Upper lobe of right lung (tissue), 1 donor: ENCODE measurements around the gene SH3TC1. TPM values are rescaled to one million over a fixed set of nuclear protein-coding genes. Genes with fewer than 3 reads are reported as not detected.

ENCODE experiments used
- ATAC-seq: fragments of 200-7000 bp; cut with Tn5 transposase; one replicate; pipeline ENCODE4 v1.9.1; 2020; ENCODE audit warnings: mild to moderate bottlenecking, moderate library complexity
- DNase-seq: peaks from one replicate; pipeline ENCODE4 v3.0.0-alpha.2; 2020
- H3K27ac ChIP-seq: fragments of 200-600 bp; one replicate; pipeline ENCODE4 v1.8.0; 2022
- H3K27me3 ChIP-seq: fragments of 200-600 bp; one replicate; pipeline ENCODE4 v1.8.0; 2022; ENCODE audit warnings: mild to moderate bottlenecking
- H3K36me3 ChIP-seq: fragments of 200-600 bp; one replicate; pipeline ENCODE4 v1.8.0; 2022
- H3K4me1 ChIP-seq: fragments of 200-600 bp; one replicate; pipeline ENCODE4 v1.8.0; 2022
- H3K4me3 ChIP-seq: fragments of 200-600 bp; one replicate; pipeline ENCODE4 v1.8.0; 2022; ENCODE audit warnings: mild to moderate bottlenecking
- H3K9me3 ChIP-seq: fragments of 200-600 bp; one replicate; pipeline ENCODE4 v1.8.0; 2022
- intact Hi-C: fragments of 100-400 bp; cut with DNase I; formaldehyde crosslinking; loops from one replicate; pipeline ENCODE4 v1.11.0; 2022
- total RNA-seq: library from RNA; stranded (reverse); fragmentation: NEBNext Ultra II Directional; extraction: Animal tissue kit (Norgen Biotek cat#: 25700); gene quantifications from one replicate; pipeline ENCODE4 v1.2.1, GENCODE V29; 2021
- TF ChIP-seq, protein P1 (sequence below): fragments of 200-600 bp; IDR thresholded peaks from one replicate; pipeline ENCODE4 v1.8.0; 2022; ENCODE audit warnings: antibody characterized with exemption
- donor health status: DM: no; HTN: yes; CAD: no; lungs with severe emphysema.

SH3TC1 gene
- total RNA-seq, 1 donor from 2014 or later: 71.7 TPM

GRCh38 chr4:8181844-8182243 lies 17.2 kb upstream of the SH3TC1 start:
- peak; percentile 62 for ATAC-seq
- TF ChIP-seq, protein P1, sequence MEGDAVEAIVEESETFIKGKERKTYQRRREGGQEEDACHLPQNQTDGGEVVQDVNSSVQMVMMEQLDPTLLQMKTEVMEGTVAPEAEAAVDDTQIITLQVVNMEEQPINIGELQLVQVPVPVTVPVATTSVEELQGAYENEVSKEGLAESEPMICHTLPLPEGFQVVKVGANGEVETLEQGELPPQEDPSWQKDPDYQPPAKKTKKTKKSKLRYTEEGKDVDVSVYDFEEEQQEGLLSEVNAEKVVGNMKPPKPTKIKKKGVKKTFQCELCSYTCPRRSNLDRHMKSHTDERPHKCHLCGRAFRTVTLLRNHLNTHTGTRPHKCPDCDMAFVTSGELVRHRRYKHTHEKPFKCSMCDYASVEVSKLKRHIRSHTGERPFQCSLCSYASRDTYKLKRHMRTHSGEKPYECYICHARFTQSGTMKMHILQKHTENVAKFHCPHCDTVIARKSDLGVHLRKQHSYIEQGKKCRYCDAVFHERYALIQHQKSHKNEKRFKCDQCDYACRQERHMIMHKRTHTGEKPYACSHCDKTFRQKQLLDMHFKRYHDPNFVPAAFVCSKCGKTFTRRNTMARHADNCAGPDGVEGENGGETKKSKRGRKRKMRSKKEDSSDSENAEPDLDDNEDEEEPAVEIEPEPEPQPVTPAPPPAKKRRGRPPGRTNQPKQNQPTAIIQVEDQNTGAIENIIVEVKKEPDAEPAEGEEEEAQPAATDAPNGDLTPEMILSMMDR: no peak
- no peak for DNase-seq
- Histone ChIP-seq H3K36me3 (no peaks in the 10 kb centered on the region), H3K4me1 (peaks cover 28% of the 10 kb centered on the region), H3K27ac (no peak overlapping the region), H3K9me3 (no peaks in the 10 kb centered on the region), H3K4me3 (no peak overlapping the region), H3K27me3 (no peaks in the 10 kb centered on the region)
- intact Hi-C loops: no loop called here

- TF ChIP-seq, protein P1: no peak
- no peaks in the 10 kb centered on the region for H3K36me3 ChIP-seq
- no peak overlapping the region for H3K4me3 ChIP-seq
- peaks cover 28% of the 10 kb centered on the region for H3K4me1 ChIP-seq
- ATAC-seq (no peak), DNase-seq (no peak)
- no peaks in the 10 kb centered on the region for H3K9me3 ChIP-seq
- intact Hi-C loops: no loop called here
- H3K27ac ChIP-seq: no peak overlapping the region
- no peaks in the 10 kb centered on the region for H3K27me3 ChIP-seq
Observed at GRCh38 chr4:8182294-8182693, 16.8 kb upstream of the SH3TC1 start.

- Histone ChIP-seq H3K27ac (peak overlapping the region; percentile 17), H3K36me3 (no peaks in the 10 kb centered on the region), H3K9me3 (no peaks in the 10 kb centered on the region), H3K27me3 (no peaks in the 10 kb centered on the region), H3K4me3 (no peak overlapping the region), H3K4me1 (peaks cover 28% of the 10 kb centered on the region)
- ATAC-seq (peak; percentile 85), DNase-seq (peak; percentile 90)
- TF ChIP-seq, protein P1: no peak
- intact Hi-C loops: no loop called here
Observed at GRCh38 chr4:8182858-8183725, 16.0 kb upstream of the SH3TC1 start.

GRCh38 chr4:8184061-8184460 lies 15.0 kb upstream of the SH3TC1 start:
- Histone ChIP-seq H3K9me3 (no peaks in the 10 kb centered on the region), H3K4me3 (no peak overlapping the region), H3K36me3 (no peaks in the 10 kb centered on the region), H3K4me1 (peaks cover 36% of the 10 kb centered on the region), H3K27ac (no peak overlapping the region), H3K27me3 (no peaks in the 10 kb centered on the region)
- ATAC-seq (no peak), DNase-seq (no peak)
- intact Hi-C loops: no loop called here
- TF ChIP-seq, protein P1: no peak

- TF ChIP-seq, protein P1: no peak
- DNase-seq: no peak
- H3K9me3 ChIP-seq: no peaks in the 10 kb centered on the region
- H3K27me3 ChIP-seq: no peaks in the 10 kb centered on the region
- intact Hi-C loops: no loop called here
- no peak overlapping the region for H3K4me3 ChIP-seq
- no peak overlapping the region for H3K27ac ChIP-seq
- H3K36me3 ChIP-seq: no peaks in the 10 kb centered on the region
- no peak for ATAC-seq
- H3K4me1 ChIP-seq: peaks cover 48% of the 10 kb centered on the region
Observed at GRCh38 chr4:8185295-8185694, 13.8 kb upstream of the SH3TC1 start.
